HG02970 (cell line): ENCODE measurements around the gene SOWAHA.
"Not testable (repeated sequence)": the region's sequence is repeated elsewhere in the genome, so short reads cannot be mapped to it uniquely, and the experiment has no call there.

ENCODE experiments used
- ATAC-seq: cut with Tn5 transposase; IDR thresholded peaks from one replicate; pipeline ENCODE4 v1.9.1; 2021; ENCODE audit warnings: mild to moderate bottlenecking, moderate library complexity, moderate number of reproducible peaks; ENCODE audit not compliant: unreplicated experiment, low FRiP score

SOWAHA gene

DNA sequence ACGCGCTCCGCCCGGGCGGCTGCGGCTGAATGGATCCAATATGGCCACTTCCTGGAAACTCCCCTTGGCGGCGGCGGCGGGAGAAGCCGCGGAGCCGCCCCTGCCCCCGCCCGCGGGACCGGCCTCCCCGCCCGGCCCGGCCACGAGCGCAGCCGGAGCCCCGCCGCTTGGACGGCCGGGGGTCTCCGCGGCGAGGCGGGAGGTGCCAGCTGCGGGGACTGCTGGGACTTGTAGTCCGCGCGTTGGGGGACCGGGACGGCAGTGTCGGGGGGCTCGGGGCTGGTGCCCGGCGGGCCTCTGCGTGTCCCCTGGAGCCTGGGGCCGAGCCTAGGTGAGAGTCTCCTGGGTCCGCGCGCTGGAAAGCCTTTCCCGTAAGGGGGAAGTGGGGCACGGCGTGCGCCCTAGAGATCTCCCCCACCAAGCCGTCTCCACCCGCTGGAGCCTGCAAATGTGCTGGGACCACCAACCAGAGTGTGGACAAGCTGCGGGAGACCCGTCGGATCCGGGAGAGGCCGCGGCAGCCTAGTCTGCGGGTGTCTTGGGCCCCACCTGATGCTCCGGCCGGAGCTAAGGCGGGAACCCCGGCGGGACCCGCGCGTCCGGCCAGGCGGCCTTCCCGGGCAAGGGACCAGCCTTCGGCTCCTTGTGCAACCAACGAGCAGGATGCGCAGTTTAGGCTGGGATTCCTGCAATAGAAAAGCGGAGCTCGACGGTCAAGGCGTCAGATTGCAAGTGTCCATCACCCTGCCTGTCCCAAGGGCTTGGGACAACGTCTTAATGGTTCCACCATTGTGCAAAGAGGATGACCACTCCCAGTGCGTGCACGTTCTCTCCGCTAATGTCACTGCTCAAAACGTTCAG, 35.7 kb upstream of the SOWAHA start, which contains the start of gene SEPTIN8:
SEPTIN8 (minus strand) TSS at position 31 of the 861 bp plus-strand sequence. CDS start 102 bp downstream, outside the sequence.
- no peak for ATAC-seq

GRCh38 chr5:132778129-132778528, 35.0 kb upstream of the SOWAHA start:
- ATAC-seq = no peak

DNA sequence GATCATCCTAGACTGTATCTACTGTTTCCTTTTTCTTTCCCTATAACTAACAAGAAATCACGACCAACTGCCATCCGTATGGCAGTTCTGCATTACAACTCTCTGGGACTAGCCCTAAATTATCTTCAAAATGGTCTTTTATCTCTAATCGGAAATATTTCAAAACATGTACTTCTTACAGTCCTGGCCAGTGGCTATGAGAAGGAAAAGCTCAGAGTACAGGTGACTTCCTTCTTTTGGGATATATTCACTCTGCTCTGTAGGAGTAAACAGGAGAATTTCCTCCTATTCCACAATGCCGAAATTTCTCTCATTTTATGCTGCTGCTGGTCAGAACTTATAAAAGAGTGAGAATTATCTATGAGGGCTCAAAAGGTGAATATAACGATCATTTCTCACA, 34.2 kb upstream of the SOWAHA start:
- ATAC-seq = no peak

DNA sequence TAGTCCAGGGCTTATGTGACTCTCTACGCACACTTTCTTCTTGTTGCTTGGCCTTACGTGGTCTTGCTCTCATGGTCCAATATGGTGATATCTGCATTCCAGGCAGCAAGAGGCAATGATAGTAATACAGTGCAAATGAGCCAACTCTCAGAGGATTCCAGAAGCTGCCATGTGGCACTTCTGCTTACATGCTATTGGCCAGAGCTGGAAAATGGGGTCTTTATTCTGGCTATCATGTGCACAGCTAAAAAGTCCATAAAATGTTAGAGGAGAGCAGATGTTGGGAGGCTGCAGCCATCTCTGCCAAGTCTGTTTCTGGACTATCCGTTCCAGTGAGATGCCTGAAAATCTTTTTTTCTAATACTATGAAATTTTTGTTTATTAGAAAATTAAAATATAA, 33.1 kb upstream of the SOWAHA start:
- ATAC-seq = no peak

GRCh38 chr5:132780577-132780976, 32.5 kb upstream of the SOWAHA start:
- ATAC-seq = no peak

GRCh38 chr5:132781029-132781428, 32.1 kb upstream of the SOWAHA start:
- no peak for ATAC-seq

DNA sequence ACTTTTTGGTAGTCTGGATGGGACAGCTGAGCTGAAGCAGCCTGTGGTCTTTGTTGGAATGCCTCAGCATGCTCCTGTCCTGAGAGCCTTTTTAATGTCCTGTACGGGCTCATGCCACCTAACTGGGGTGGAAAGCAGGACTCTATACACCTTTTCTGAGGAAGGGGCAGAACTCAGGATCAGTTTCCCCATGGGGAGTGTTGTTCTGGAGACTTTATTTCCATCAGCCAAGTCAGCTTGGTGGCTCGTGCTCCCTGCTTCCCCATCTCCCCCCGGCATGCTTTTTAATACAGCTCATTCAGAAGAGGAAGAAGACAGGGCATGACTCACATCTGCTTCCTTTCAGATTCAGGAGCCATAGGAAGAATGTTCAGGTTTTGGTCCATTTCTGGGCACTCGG, 31.0 kb upstream of the SOWAHA start:
- ATAC-seq = no peak

- ATAC-seq = no peak
Measured at GRCh38 chr5:132785365-132785764, 27.7 kb upstream of the SOWAHA start.

DNA sequence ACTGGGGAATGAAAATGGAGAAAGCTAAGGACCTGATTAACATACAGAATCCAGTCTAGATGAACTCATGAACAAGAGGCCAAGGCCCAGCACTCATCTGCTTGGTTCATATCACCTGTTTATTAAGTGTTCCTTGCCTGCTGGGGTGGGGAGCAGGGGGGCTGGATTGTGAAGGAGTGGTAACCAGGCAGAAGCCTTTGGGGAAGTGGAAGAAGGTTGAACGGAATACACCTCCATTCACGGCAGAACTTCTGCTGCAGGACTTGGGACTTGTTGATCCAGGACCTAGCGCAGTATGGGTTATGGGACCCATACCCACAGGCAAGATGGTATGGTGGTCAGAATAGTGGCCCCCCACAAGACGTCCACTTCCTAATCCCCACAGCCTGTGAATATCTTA, 27.2 kb upstream of the SOWAHA start:
- ATAC-seq = no peak

DNA sequence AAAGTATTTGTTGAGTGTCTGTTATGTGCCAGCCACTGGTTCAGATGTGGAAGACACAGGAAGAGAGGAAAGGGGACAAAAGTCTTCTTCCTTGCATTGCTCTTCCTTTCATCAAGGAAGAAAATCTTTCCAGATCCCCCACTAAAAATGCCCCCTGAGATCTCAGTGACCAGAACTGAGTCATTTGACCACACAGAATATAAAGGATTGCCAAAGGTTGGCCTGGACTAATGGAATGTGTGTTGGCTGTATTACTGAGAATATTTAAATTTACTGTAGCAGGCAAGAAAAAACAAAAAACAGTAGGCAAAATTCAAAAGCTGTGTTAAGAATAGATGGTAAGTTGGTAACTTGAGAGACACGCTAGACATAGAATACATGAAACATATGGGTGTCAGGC, 26.0 kb upstream of the SOWAHA start:
- ATAC-seq = no peak

GRCh38 chr5:132788508-132788907, 24.6 kb upstream of the SOWAHA start:
- ATAC-seq = no peak

DNA sequence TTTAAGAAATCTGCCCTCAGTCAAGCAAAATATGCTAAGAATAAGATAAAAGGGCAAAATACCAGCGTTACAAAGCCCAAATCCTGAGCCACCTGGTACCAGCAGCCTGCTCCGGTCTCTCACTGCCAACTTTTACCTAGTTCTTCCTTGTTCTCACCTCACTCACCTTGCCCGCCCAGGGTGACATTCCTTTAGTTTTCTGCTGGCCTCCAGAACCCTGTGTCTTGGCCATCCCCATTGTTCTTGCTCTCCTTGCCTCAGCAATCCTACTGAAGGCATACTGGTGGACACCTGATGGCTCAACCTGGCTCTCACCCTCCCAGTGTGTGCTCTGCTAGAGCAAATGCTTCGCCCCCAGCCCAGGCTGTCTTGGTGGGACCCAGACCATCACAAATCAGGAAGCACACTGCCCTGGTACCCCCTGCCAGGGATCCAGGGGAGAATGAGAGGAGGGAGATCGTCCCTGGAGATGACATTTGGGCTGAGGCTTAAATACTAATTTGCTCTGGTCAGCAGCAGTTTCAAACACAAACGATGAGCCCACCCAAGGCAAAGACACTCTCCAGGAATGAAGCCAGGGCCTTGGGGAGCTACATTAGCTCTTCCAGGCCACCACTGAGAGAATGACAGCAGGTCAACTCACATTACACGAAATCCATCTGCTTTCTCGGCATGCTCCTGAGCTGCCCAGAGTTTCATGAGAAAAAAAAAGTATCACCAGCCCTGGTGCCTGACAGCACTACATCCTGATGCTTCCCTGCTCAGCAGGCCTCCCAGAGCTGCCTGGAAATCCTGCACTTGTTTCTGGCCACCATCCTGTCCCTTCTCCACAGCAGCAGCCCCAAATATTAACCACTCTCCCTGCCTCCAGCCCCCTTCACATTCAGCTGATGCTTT, 23.9 kb upstream of the SOWAHA start:
- no peak for ATAC-seq

- ATAC-seq = no peak
Measured at GRCh38 chr5:132790201-132790865, 22.8 kb upstream of the SOWAHA start.

- no peak for ATAC-seq
Measured at GRCh38 chr5:132791026-132791425, 22.1 kb upstream of the SOWAHA start.

DNA sequence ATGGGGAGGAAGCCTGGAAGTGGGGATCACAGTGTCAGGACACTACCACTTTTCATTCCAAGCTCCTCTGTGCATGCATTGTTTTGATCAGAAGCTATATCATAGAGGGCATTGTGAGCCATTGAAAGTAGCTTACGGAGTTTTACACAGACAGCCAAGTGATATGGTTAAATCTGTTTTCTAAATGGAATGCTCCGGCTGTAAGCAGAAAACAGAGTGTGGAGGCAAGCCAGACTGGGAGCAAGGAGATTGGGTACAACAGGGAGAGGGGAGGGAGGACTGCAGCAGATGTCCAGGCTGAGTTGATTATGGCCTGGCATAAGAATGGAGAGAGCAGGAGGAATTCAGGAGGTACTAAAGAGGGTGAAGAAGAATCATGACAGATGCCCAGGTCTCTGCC, 15.5 kb upstream of the SOWAHA start:
- ATAC-seq = no peak

- ATAC-seq = no peak
Measured at GRCh38 chr5:132799392-132799791, 13.7 kb upstream of the SOWAHA start.

DNA sequence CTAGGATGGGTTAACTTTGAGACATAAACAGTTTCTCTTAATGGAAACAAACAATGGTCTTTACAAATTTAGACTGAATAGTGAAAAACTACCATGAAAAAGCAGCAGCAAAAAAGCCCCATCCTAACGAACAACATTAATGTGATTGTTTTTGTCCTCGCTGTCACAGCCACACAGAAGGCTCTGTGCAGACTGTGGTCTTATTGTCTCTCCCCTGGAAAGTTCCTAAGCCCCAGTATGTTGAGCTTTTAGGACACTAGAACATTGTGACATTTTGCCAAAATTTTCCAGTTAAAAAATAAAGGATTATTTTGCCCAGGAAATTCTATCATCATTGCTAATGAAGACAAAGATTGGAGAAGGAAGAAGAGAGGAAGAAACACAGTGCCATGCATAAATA, 12.6 kb upstream of the SOWAHA start:
- ATAC-seq = no peak

GRCh38 chr5:132802044-132802684, 10.9 kb upstream of the SOWAHA start:
- no peak for ATAC-seq

- ATAC-seq = not testable (repeated sequence)
Measured at GRCh38 chr5:132802685-132803066, 10.4 kb upstream of the SOWAHA start.

DNA sequence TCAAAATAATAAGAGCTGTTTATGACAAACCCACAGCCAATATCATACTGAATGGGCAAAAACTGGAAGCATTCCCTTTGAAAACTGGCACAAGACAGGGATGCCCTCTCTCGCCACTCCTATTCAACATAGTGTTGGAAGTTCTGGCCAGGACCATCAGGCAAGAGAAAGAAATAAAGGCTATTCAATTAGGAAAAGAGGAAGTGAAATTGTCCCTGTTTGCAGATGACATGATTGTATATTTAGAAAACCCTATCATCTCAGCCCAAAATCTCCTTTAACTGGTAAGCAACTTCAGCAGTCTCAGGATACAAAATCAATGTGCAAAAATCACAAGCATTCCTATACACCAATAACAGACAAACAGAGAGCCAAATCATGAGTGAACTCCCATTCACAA, 8.9 kb upstream of the SOWAHA start:
- not testable (repeated sequence) for ATAC-seq
